Measurements from ENCODE around the gene ANO4.

ANO4 gene

DNA sequence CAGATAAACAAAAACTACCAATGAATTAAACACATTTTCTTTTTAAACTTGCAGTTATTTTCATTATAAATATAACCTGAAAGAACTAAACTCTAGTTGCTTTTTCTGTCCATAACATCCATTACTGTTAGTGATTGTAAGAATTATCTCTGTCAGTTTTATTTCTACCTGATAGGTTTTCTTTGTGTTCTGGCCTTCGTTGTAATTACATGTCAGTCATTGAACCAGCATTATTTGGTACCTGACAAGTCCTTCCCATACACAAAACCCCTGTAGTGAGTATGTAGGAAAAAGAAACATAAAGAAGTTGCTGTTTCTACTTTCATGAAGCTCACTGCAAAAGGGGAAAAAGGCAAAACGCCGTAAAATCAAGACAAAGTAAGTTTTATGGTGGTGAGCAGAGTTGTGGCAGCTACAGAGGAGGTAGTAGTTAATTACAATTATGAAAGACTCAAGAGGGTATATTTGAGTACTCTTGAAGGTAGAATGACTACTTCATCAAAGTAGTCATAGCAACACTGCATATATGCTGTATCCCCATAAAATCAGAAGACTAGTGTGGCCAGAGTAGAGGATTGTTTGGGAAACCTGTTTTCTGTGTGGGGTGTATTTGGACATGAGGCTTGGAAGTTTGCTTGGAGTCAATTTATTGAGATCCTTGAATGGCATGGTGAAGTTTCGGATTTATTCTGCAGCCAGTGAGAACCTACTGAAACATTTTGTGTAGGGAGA, 312.6 kb downstream of the ANO4 start:
- H3K9ac ChIP-seq (ENCODE audit: low read depth, low read length), result no peak overlapping the region
- no peak for ATAC-seq (ENCODE audit: insufficient read depth, low read depth)

DNA sequence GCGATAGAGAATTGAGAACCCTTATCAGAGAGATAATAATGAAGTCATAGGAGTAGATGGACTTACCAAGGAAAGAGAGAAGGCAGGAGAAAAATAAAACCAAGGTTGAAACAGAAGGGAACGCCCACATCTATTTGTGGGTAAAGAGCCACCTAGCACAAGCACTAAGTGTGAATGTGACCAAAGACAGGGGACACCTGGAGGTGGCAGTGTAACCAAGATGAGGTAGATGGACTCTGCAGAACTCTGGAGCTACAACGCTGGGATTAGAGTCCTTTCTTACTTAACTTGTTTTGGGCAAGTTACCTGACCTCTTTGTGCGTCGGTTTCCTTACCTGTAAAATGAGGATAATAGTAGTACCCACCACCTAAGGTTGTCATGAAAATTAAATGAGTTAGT, 313.6 kb downstream of the ANO4 start:
- Histone ChIP-seq H3K27ac (ENCODE audit: low read length) (no peak overlapping the region), H3K4me2 (ENCODE audit: insufficient read depth, low read length) (no peak overlapping the region), H3K9me3 (ENCODE audit: insufficient read depth, low read length, severe bottlenecking) (no peaks in the 10 kb centered on the region), H3K9ac (ENCODE audit: low read depth, low read length) (no peak overlapping the region), H3K4me1 (ENCODE audit: insufficient read depth, low read length) (no peaks in the 10 kb centered on the region), H2AFZ (ENCODE audit: low read depth, low read length) (no peak overlapping the region), H3K79me2 (ENCODE audit: insufficient read depth, low read length) (no peaks in the 10 kb centered on the region), H3K4me3 (ENCODE audit: low read depth in 1 of 2, low read length in 2 of 2) (no peak overlapping the region), H3K27me3 (ENCODE audit: insufficient read depth, low read length, poor library complexity) (no peaks in the 10 kb centered on the region), H3K36me3 (ENCODE audit: insufficient read depth, low read length) (no peaks in the 10 kb centered on the region), H4K20me1 (ENCODE audit: insufficient read depth, low read length) (no peaks in the 10 kb centered on the region)
- TF ChIP-seq CTCF (IDR thresholded peaks at IDR 0.05; ENCODE audit: borderline replicate concordance, extremely low read depth, low read length, poor library complexity, severe bottlenecking), result no peak
- no peak for TF ChIP-seq EZH2 (IDR thresholded peaks at IDR 0.05; ENCODE audit: borderline replicate concordance, low read depth, low read length, severe bottlenecking)
- ATAC-seq (ENCODE audit: insufficient read depth, low read depth) (no peak), DNase-seq (no peak)

More for the DNA sequence above, 312.6 kb downstream of the ANO4 start:
- H3K27me3 ChIP-seq (ENCODE audit: insufficient read depth, low read length, poor library complexity), result no peaks in the 10 kb centered on the region
- H3K27ac ChIP-seq (ENCODE audit: low read length), result no peak overlapping the region
- no peaks in the 10 kb centered on the region for H4K20me1 ChIP-seq (ENCODE audit: insufficient read depth, low read length)
- TF ChIP-seq EZH2 (IDR thresholded peaks at IDR 0.05; ENCODE audit: borderline replicate concordance, low read depth, low read length, severe bottlenecking), result no peak
- TF ChIP-seq CTCF (IDR thresholded peaks at IDR 0.05; ENCODE audit: borderline replicate concordance, extremely low read depth, low read length, poor library complexity, severe bottlenecking), result no peak
- H2AFZ ChIP-seq (ENCODE audit: low read depth, low read length), result no peak overlapping the region
- no peaks in the 10 kb centered on the region for H3K9me3 ChIP-seq (ENCODE audit: insufficient read depth, low read length, severe bottlenecking)
- no peak overlapping the region for H3K4me3 ChIP-seq (ENCODE audit: low read depth in 1 of 2, low read length in 2 of 2)
- H3K4me1 ChIP-seq (ENCODE audit: insufficient read depth, low read length), result no peaks in the 10 kb centered on the region
- H3K4me2 ChIP-seq (ENCODE audit: insufficient read depth, low read length), result no peak overlapping the region
- DNase-seq, result no peak
- H3K36me3 ChIP-seq (ENCODE audit: insufficient read depth, low read length), result no peaks in the 10 kb centered on the region
- no peaks in the 10 kb centered on the region for H3K79me2 ChIP-seq (ENCODE audit: insufficient read depth, low read length)

DNA sequence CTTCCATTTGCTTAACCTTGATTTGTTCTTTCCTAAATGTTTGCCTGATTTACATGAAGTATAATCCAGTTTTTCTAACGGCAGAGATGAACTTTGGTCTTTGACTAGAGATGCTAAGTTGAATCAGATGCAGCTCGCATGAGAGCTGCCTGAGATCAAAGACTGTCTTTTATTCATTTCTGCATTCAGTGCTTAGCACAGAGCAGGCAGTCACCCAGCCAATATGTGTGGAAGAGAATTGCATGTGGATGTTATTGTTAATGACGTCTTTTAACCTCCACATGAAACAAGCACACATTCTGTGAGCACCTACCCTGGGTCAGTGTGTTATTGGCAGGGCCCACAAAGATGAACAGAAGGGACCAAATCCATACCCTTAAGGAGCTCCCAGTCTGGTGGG, 316.3 kb downstream of the ANO4 start:
- DNase-seq (no peak), ATAC-seq (ENCODE audit: insufficient read depth, low read depth) (no peak)
- no peak overlapping the region for H3K4me3 ChIP-seq (ENCODE audit: low read depth in 1 of 2, low read length in 2 of 2)
- H3K36me3 ChIP-seq (ENCODE audit: insufficient read depth, low read length), result no peaks in the 10 kb centered on the region
- no peaks in the 10 kb centered on the region for H4K20me1 ChIP-seq (ENCODE audit: insufficient read depth, low read length)
- no peak overlapping the region for H3K4me2 ChIP-seq (ENCODE audit: insufficient read depth, low read length)
- H2AFZ ChIP-seq (ENCODE audit: low read depth, low read length), result no peak overlapping the region
- no peaks in the 10 kb centered on the region for H3K79me2 ChIP-seq (ENCODE audit: insufficient read depth, low read length)
- H3K9me3 ChIP-seq (ENCODE audit: insufficient read depth, low read length, severe bottlenecking), result no peaks in the 10 kb centered on the region
- TF ChIP-seq EZH2 (IDR thresholded peaks at IDR 0.05; ENCODE audit: borderline replicate concordance, low read depth, low read length, severe bottlenecking) (no peak), CTCF (IDR thresholded peaks at IDR 0.05; ENCODE audit: borderline replicate concordance, extremely low read depth, low read length, poor library complexity, severe bottlenecking) (no peak)
- H3K9ac ChIP-seq (ENCODE audit: low read depth, low read length), result no peak overlapping the region
- no peaks in the 10 kb centered on the region for H3K4me1 ChIP-seq (ENCODE audit: insufficient read depth, low read length)
- no peaks in the 10 kb centered on the region for H3K27me3 ChIP-seq (ENCODE audit: insufficient read depth, low read length, poor library complexity)
- H3K27ac ChIP-seq (ENCODE audit: low read length), result no peak overlapping the region
